GM18505 (cell line): ENCODE results near the gene ETS1.
A peak's percentile ranks its signal among the peaks of the same experiment; 100 is the strongest.

Source experiments
- ATAC-seq: cut with Tn5 transposase; IDR thresholded peaks from one replicate; pipeline ENCODE4 v1.9.1; 2021; ENCODE audit not compliant: unreplicated experiment
- POLR2A ChIP-seq: IDR thresholded peaks from 4 replicates; pipeline ENCODE4 v1.6.1; 2011; ENCODE audit warnings: borderline replicate concordance; ENCODE audit not compliant: insufficient read depth, insufficient read length; ENCODE audit errors: extremely low read depth

Gene ETS1

DNA sequence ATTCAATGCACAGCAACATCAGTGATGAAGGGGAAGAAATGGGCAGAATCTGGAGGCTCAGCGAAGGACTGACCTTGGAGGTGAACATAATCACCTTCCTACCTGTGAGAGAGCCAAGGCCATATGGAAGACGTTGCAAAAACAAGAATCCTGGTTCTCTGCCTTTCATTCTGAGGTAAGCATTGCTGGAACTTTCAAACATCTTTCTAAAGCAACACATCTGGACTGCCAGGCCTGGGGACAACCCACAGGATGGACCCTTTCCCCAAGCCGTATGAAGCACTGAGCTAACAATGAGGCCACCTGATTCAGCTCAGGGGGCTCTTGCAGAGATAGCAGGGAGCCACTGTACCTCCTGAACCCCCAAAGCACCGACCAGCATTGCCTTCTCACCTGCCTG is 70.5 kb downstream of the ETS1 start:
- TF ChIP-seq POLR2A, result no peak
- ATAC-seq, result no peak

DNA sequence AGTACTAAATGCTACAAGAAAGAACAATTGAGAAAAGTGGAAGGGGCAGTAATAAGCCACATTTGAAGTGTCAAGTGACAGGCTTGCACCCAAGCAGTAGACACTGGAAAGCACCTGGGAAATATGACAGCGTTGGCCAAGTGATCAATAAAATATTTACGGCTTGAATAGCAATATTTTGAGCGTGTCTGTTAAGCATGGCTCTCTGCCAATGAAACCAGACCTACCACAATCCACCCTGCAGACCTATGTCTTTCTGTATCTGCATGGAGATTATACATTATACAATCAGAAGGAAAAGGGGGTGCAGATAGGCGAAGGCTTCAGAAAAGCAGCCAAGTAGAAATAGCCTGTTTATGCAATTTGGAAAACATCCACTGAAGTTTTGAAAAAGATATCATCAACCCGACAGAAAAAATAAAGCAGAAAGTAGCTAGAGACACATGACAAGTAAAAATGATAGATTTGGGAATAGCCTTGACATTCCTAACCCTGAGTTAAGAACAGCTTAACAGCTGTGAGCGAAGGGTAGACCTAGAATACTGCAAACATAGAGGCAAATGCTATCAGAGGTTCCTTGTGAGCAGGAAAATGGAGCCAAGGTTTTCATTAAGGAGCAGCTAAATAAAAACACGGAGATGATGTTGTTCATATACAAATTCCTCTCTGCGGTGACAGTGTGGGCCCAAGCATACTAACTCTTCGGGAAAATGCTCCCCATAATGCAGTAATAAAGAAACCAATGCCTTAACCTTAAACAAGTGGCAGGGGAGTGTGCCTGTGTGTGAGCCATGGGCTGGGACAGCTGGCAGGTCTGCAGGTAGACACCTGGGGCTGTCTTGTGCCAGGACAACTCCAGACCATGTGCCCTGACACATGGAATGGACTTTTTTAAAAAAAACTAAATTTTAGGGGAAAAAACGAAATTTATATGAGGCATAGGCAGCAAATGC is 71.3 kb downstream of the ETS1 start:
- no peak for ATAC-seq
- no peak for TF ChIP-seq POLR2A

DNA sequence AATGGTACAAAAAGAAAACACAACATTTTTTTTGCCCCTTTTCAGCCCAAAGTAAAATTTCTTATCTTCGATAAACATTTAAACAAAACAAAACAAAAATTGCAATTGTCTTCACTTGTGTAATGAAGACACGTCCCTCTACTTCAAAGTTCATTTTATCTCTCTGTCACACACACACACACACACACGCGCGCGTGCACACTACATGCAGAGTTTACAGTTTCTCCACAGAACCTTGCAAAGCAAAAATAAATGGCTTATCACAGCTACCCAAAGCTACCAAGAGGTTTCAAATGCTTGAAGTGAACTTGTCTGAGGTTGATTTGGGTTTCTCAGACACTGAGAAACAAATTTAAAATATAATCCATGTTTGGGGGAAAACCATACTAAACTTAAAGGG is 72.3 kb downstream of the ETS1 start:
- no peak for TF ChIP-seq POLR2A
- no peak for ATAC-seq

DNA sequence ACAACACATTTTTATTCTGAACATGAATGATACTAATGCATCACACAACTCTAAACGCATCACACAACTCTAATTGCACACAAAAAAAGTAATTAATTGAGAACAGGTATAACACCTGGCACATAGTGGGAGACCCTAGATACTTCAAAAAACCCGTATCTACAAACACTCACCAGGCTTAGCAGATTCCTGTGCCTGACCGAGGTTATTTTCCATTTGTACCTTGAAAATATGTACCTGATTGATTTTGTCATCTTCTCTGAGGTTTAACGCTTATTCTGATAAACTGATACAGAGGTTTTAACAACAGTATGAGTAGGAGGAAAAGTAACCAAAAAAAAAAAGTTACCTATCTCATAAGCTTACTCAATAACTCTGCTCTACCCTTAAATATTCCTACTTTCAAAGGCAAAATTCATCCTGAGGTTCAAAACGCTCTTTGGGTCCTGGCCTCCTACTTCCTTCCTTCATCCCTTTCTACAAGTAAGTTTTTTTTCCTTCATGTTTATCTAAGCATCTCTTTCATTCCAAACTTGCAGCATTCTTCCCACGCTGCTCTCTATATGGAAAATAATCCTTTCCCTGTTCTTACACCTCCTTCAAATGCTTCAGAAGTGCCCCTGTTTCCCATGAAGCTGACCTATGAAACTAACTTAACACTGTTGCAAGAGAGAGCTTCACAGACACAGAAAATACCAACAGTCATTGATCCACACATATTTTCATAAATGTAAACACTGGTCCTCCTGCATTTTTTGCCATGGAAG is 73.3 kb downstream of the ETS1 start:
- TF ChIP-seq POLR2A, result no peak

DNA sequence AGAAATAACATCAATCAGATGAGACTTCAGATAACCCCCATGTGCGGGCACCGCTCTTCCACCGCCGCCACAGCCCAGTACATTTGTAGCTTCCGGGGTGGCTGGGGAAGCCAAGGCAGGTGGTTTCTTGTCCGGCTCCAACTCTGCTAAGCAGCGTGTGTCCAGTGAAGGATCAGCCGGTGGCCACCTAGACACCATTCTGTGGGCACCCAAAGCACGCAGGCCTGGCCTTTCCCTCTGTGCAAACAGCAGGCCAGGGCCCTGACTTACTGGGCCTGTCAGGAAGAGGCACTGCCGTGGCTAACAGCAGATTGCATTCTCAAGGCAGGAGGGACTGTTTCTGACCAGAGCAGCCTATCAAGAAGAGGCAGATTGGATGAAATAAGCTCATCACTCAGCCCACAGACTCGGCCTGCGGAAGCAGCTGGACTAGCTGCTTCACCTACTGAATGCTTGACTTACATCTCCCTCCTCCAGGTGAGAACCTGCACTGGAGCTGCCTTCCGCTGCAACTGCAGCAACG is 74.8 kb downstream of the ETS1 start:
- no peak for TF ChIP-seq POLR2A
- ATAC-seq, result no peak

More for the DNA sequence above, 73.3 kb downstream of the ETS1 start:
- no peak for ATAC-seq

DNA sequence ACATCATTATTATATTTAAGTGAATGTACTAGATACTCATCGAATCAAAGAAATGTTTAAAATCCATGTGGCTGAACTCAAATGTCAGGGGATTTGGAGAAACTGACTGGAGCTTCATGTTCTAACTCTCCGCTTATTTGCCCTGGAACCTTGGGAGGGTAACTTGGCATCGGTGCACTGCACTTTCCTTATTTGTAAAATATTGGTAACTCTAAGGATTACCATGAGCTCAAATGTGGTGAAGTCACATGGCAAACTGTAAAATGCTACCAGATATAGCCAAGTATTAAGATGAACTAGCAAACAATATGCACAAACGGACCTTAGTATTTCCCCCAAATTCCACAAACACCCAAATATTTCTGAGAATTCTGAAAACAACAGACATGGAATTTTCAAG is 75.6 kb downstream of the ETS1 start:
- TF ChIP-seq POLR2A, result no peak
- no peak for ATAC-seq

DNA sequence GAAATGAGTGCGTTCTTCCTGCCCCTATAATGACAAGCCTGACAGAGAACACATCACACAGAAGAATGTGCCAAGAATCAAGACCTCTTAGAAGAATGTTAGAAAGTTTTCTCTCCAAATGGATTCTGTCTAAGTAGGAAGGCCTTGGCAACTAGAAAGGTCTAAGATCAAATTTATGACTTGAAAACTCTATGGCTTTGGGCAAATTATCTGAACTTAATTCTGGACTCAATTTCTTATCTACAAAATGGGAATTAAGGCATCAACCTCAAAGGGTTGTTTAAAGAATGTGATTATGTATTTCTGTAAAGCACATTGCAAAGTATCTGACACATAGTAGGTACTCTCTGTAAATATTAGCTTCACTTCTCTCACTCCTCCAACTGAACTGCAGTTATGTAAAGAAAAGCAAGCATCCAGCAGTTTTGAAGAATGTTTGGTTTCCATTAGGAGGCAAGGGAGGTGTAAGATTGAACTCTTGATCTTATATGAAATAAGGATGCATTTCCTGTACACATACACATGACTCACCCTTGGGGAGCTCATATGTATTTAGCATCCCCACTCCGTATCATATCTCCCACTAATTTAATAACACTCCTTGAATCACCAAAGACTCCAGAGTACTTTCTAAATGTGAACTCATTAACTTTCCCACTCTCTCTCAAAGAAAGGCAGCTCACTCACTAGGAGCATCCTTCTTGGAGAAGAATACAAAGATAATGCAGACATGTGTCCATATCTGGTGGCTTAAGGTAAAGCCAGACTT is 77.6 kb downstream of the ETS1 start:
- no peak for ATAC-seq
- no peak for TF ChIP-seq POLR2A

DNA sequence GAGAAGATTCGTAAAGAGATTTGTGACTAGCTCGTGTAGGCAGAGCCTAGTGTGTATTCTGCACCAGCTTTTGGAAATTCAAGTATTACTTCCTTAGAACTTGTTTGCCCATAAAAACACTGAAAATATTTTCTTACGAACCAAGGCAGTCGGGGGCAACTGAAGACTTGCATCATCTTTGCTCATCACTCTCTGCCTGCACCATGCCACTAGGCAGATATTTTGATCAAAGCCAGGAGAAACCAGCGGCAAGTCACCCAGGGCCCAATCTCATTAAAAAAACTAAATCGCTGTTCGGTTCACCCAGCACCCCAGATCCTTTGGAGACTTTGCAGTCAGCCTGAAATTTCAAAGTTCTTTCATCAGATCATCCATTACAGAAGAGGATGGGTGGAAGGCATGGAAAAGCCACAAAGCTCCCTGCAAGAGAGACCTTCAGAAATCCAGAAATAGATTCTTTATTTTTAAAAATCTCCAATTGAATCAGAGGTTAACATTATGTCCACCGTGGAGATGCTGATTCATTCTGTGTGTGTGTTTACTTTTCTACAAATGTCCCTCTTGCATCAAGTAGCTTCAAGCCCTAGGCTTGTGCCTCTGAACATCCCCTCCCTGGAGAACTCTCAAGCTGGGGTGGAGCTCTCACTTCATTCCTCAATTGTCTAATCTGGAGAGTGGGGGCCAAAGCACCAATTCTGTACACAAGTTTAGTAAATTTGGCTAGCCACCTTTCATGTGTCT is 78.4 kb downstream of the ETS1 start:
- no peak for ATAC-seq

DNA sequence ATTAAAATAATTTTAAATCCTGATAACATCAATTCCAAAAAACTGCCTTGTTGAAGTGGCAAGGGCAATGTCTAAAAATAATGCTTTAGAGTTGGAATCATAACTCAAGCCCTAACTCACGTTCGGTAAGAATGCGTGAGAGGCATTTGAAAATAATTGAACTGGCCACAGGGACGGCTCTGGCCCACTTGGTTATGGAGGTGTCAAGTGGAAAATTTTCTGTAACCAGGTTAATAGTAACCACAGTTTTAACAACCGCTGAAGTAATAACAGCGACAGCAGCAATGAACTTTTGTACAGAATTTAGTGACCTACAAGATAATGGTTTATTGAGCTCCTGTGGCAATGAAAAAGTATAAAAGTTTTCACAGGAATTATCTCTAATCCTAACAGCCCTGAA is 79.4 kb downstream of the ETS1 start:
- TF ChIP-seq POLR2A, result no peak
- ATAC-seq, result no peak

More for the DNA sequence above, 78.4 kb downstream of the ETS1 start:
- no peak for TF ChIP-seq POLR2A

DNA sequence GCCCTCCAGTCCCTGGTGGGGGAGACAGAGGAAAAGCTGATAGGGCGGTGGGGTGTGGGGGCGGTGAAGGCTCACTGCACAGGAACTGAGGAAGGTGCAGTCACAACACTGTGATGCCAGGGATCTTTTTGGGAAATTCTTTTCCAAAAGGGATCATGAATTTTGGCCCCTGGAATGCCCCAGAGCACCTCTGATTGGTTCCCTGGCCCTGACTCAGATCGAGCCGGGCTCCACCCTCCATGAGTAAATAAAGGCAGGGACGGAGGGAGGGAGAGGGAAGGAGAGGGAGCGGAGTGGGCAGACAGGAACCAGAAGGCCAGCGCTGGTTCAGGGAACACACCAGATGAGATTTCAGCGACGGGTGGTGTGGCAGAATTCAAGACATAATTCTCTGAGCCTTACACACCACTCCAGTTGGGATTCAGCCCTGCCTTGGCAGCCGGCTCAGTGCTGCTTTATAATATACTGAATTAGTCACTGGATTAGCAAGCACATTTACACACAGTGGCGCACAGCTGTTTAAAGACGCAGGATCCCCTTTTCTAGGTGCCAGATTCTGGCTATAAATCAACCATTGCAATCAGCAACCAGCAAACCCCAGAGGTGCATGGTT is 80.3 kb downstream of the ETS1 start:
- ATAC-seq, result no peak
- no peak for TF ChIP-seq POLR2A

DNA sequence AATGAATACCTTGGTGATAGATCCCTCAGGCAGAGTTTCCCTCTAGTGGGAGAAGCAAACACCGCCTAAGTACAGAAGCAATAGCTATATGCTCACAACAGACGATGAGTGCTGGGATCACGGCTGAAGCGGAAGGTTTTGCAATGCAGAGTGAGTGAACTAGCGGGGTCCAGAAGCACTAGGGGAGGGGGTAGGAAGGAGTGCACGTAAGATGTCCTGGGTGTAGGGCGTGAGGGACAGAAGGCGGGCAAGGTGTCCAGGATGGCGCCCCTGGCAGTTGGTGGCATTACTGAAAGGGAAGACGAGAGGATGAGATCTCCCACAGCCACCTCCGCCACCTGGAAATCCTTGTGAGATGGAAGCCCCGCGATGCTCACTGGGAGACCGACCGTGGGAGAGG is 81.0 kb downstream of the ETS1 start:
- no peak for ATAC-seq
- TF ChIP-seq POLR2A, result no peak

DNA sequence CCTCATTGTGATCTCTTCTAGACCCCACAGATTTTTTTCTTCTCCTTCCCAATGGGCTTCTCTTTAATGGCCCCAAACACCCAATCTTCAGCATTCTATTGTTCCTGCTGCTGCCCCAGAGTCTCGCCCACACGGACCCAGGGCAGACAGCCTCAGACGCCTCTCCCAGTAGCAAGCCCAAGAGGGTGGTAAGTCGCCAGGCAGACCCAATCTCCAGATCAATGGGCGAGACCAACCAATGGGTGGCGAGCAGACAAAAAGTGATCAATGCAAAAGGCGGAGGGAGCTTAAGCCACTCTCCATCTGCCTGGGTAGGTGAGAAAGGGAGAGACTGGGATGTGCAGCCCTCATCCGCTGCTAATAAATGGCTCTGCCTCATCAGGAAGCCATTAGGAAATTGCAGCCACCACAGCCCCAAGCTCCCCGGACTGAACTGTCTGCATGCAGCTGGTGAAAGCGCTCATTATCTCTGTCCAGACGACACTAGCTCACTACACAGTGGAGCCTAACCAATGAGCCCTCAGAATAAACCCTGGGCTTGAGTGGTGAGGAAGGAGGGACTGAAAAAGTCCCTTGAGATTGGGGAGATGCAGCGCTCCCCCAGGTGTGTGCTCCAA is 81.8 kb downstream of the ETS1 start:
- TF ChIP-seq POLR2A, result peak; percentile 24
- ATAC-seq, result no peak

DNA sequence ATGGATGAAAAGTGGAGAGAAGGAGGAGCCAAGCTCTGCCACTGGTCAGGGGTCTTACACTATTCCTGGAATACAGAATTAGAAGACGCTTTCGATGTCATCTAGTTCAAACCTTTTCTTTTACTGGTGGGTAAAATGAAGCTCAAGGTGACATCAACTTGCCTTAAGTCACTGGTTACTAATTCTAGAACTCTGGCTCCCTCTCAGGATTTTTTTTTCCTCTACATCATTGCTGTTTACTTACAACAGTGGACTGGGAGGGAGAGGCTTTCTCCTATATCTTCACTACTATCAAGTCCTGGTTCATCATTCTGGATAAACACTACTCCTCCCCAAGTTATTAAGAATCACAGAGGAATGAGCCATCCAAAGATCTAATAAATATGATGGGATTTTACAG is 82.9 kb downstream of the ETS1 start:
- TF ChIP-seq POLR2A, result no peak
- no peak for ATAC-seq
